A549 (cell line): ENCODE data around the gene ETFDH.

Experiments
- CTCF ChIP-seq: fragments of >200 bp; sonication (Bioruptor Twin); formaldehyde crosslinking; IDR thresholded peaks from 3 replicates; pipeline ENCODE4 v1.5.1; 2016
- E2F6 ChIP-seq: IDR thresholded peaks from 2 replicates; pipeline ENCODE4 v1.6.1; 2012; ENCODE audit warnings: low read depth, borderline replicate concordance
- MAFK ChIP-seq: fragments of 450-650 bp; IDR thresholded peaks from 2 replicates; pipeline ENCODE4 v1.6.1; 2014; ENCODE audit not compliant: partially characterized antibody
- POLR2A ChIP-seq: IDR thresholded peaks from 2 replicates; pipeline ENCODE4 v1.6.1; 2012; ENCODE audit warnings: mild to moderate bottlenecking, low read length

GRCh38 chr4:158625544-158625943, 46.6 kb upstream of the ETFDH start:
- no peak for TF ChIP-seq E2F6
- TF ChIP-seq CTCF: no peak
- TF ChIP-seq POLR2A: no peak
- no peak for TF ChIP-seq MAFK
